HG03520 (cell line): ENCODE results near the gene ENTHD1.
"Not testable (repeated sequence)": the region's sequence is repeated elsewhere in the genome, so short reads cannot be mapped to it uniquely, and the experiment has no call there.

Experiments
- ATAC-seq: cut with Tn5 transposase; IDR thresholded peaks from one replicate; pipeline ENCODE4 v1.9.1; 2021; ENCODE audit warnings: mild to moderate bottlenecking, moderate library complexity; ENCODE audit not compliant: unreplicated experiment

Gene ENTHD1

GRCh38 chr22:39852799-39853198 lies 40.8 kb downstream of the ENTHD1 start:
- ATAC-seq = no peak

GRCh38 chr22:39851606-39852315 lies 41.8 kb downstream of the ENTHD1 start:
- ATAC-seq = no peak

GRCh38 chr22:39847477-39847876 lies 46.1 kb downstream of the ENTHD1 start:
- ATAC-seq = no peak

- ATAC-seq = not testable (repeated sequence)
Observed at GRCh38 chr22:39846539-39846938, 47.0 kb downstream of the ENTHD1 start.

- no peak for ATAC-seq
Observed at GRCh38 chr22:39845529-39845928, 48.0 kb downstream of the ENTHD1 start.

GRCh38 chr22:39839917-39840510 lies 53.5 kb downstream of the ENTHD1 start:
- ATAC-seq = no peak

- no peak for ATAC-seq
Observed at GRCh38 chr22:39839204-39839603, 54.4 kb downstream of the ENTHD1 start.

- ATAC-seq = no peak
Observed at GRCh38 chr22:39833610-39834009, 60.0 kb downstream of the ENTHD1 start.

GRCh38 chr22:39833093-39833492 lies 60.5 kb downstream of the ENTHD1 start:
- ATAC-seq = no peak

- no peak for ATAC-seq
Observed at GRCh38 chr22:39832627-39833074, 60.9 kb downstream of the ENTHD1 start.

GRCh38 chr22:39825661-39826102 lies 67.9 kb downstream of the ENTHD1 start:
- ATAC-seq = peak; percentile 48

GRCh38 chr22:39821008-39821407 lies 72.6 kb downstream of the ENTHD1 start:
- no peak for ATAC-seq

- no peak for ATAC-seq
Observed at GRCh38 chr22:39820256-39820655, 73.3 kb downstream of the ENTHD1 start.

- ATAC-seq = no peak
Observed at GRCh38 chr22:39819429-39819828, 74.1 kb downstream of the ENTHD1 start.

- no peak for ATAC-seq
Observed at GRCh38 chr22:39818094-39818493, 75.5 kb downstream of the ENTHD1 start.

GRCh38 chr22:39815932-39816331 lies 77.6 kb downstream of the ENTHD1 start:
- no peak for ATAC-seq

GRCh38 chr22:39814899-39815298 lies 78.7 kb downstream of the ENTHD1 start:
- ATAC-seq = no peak

GRCh38 chr22:39809772-39810557 lies 83.6 kb downstream of the ENTHD1 start:
- no peak for ATAC-seq

- no peak for ATAC-seq
Observed at GRCh38 chr22:39808081-39808480, 85.5 kb downstream of the ENTHD1 start.

- no peak for ATAC-seq
Observed at GRCh38 chr22:39806109-39806508, 87.5 kb downstream of the ENTHD1 start.

- ATAC-seq = no peak
Observed at GRCh38 chr22:39805117-39805516, 88.4 kb downstream of the ENTHD1 start.

- no peak for ATAC-seq
Observed at GRCh38 chr22:39802682-39803081, 90.9 kb downstream of the ENTHD1 start.
